GM19240 (cell line): ENCODE measurements around the gene MYBPC3.

ENCODE experiments used
- DNase-seq: peaks from one replicate; pipeline ENCODE4 v3.0.0; 2011; ENCODE audit warnings: low spot score; ENCODE audit not compliant: insufficient read length

MYBPC3 gene

GRCh38 chr11:47357985-47358730 lies 5.7 kb upstream of the MYBPC3 start:
- no peak for DNase-seq

GRCh38 chr11:47356998-47357329 lies 4.5 kb upstream of the MYBPC3 start:
- no peak for DNase-seq

- no peak for DNase-seq
Observed at GRCh38 chr11:47356129-47356997, 3.9 kb upstream of the MYBPC3 start.

- no peak for DNase-seq
Observed at GRCh38 chr11:47355283-47356128, 3.0 kb upstream of the MYBPC3 start.

- no peak for DNase-seq
Observed at GRCh38 chr11:47354913-47355282, 2.4 kb upstream of the MYBPC3 start.

- DNase-seq, result no peak
Observed at GRCh38 chr11:47353978-47354774, 1.7 kb upstream of the MYBPC3 start.

- DNase-seq, result no peak
Observed at GRCh38 chr11:47351156-47352126, 1.1 kb downstream of the MYBPC3 start.

- no peak for DNase-seq
Observed at GRCh38 chr11:47350315-47350714, 2.2 kb downstream of the MYBPC3 start.

GRCh38 chr11:47349521-47350095 lies 2.9 kb downstream of the MYBPC3 start:
- DNase-seq, result no peak

GRCh38 chr11:47348859-47349258 lies 3.6 kb downstream of the MYBPC3 start:
- DNase-seq, result no peak

GRCh38 chr11:47348131-47348802 lies 4.2 kb downstream of the MYBPC3 start:
- DNase-seq, result no peak

- no peak for DNase-seq
Observed at GRCh38 chr11:47347137-47347536, 5.4 kb downstream of the MYBPC3 start.

GRCh38 chr11:47345890-47346563 lies 6.5 kb downstream of the MYBPC3 start:
- DNase-seq, result no peak

- DNase-seq, result no peak
Observed at GRCh38 chr11:47342854-47343253, 9.6 kb downstream of the MYBPC3 start.

- no peak for DNase-seq
Observed at GRCh38 chr11:47342036-47342803, 10.3 kb downstream of the MYBPC3 start.

GRCh38 chr11:47340980-47341775 lies 11.3 kb downstream of the MYBPC3 start:
- DNase-seq, result no peak

GRCh38 chr11:47340010-47340409 lies 12.5 kb downstream of the MYBPC3 start:
- no peak for DNase-seq
